GM20000 (cell line): ENCODE results near the gene ARHGAP35.
"Not testable (repeated sequence)": the region's sequence is repeated elsewhere in the genome, so short reads cannot be mapped to it uniquely, and the experiment has no call there.

ENCODE experiments used
- DNase-seq: peaks from one replicate; pipeline ENCODE4 v3.0.0; 2012; ENCODE audit warnings: low spot score
- CTCF ChIP-seq: IDR thresholded peaks from 2 replicates; pipeline ENCODE4 v1.5.1; 2012; ENCODE audit warnings: mild to moderate bottlenecking, control low read depth; ENCODE audit errors: extremely low read depth, missing control alignments

Gene ARHGAP35

GRCh38 chr19:46847528-46847927, 13.3 kb upstream of the ARHGAP35 start:
- TF ChIP-seq CTCF: no peak
- DNase-seq: no peak

- TF ChIP-seq CTCF: no peak
- DNase-seq: no peak
These were observed 12.4 kb upstream of the ARHGAP35 start for GRCh38 chr19:46848389-46848788.

- TF ChIP-seq CTCF: no peak
- no peak for DNase-seq
These were observed 11.2 kb upstream of the ARHGAP35 start for GRCh38 chr19:46849610-46850009.

GRCh38 chr19:46850228-46851203, 10.3 kb upstream of the ARHGAP35 start, which contains the start of gene AP2S1:
Gene AP2S1 (minus strand): TSS chr19:46850846. CDS start chr19:46850766, 80 bp downstream.
- peak; percentile 95 for DNase-seq
- TF ChIP-seq CTCF: no peak

GRCh38 chr19:46852830-46853229, 8.0 kb upstream of the ARHGAP35 start:
- DNase-seq: no peak

GRCh38 chr19:46854698-46855097, 6.1 kb upstream of the ARHGAP35 start:
- not testable (repeated sequence) for DNase-seq

More at GRCh38 chr19:46852830-46853229, 8.0 kb upstream of the ARHGAP35 start:
- TF ChIP-seq CTCF: no peak

- DNase-seq: peak; percentile 90
- peak; percentile 88 for TF ChIP-seq CTCF
These were observed 4.5 kb upstream of the ARHGAP35 start for GRCh38 chr19:46856062-46857022.
